ENCODE results near the gene ADM2. TPM values are rescaled to one million over a fixed set of nuclear protein-coding genes. Genes with fewer than 3 reads are reported as not detected.

The ADM2 gene
- total RNA-seq, 1 donor, result 9.4 TPM

GRCh38 chr22:50503475-50504145 is 22.3 kb downstream of the ADM2 start:
- Histone ChIP-seq H2AFZ (ENCODE audit: low read length) (no peak overlapping the region), H3K9me3 (ENCODE audit: low read depth, low read length) (no peaks in the 10 kb centered on the region), H3K27ac (ENCODE audit: low read depth, low read length) (no peak overlapping the region), H3K4me3 (ENCODE audit: insufficient read depth, low read length) (no peak overlapping the region), H3K4me1 (ENCODE audit: insufficient read depth, low read length) (peaks cover 5% of the 10 kb centered on the region), H3K79me2 (ENCODE audit: insufficient read depth, low read length) (peaks cover 30% of the 10 kb centered on the region), H4K20me1 (ENCODE audit: insufficient read depth, low read length) (peaks cover 12% of the 10 kb centered on the region), H3K27me3 (ENCODE audit: insufficient read depth, low read length) (no peaks in the 10 kb centered on the region), H3K4me2 (ENCODE audit: insufficient read depth, low read length) (no peak overlapping the region), H3K36me3 (ENCODE audit: insufficient read depth, low read length) (peaks cover 17% of the 10 kb centered on the region)
- peak; percentile 68 for DNase-seq (ENCODE audit: insufficient read length, low spot score, missing footprints)
- TF ChIP-seq CTCF (IDR thresholded peaks at IDR 0.05; ENCODE audit: extremely low read depth, low read depth, low read length), result no peak

- H3K4me2 ChIP-seq (ENCODE audit: insufficient read depth, low read length), result no peak overlapping the region
- H3K79me2 ChIP-seq (ENCODE audit: insufficient read depth, low read length), result peaks cover 39% of the 10 kb centered on the region
- no peak for TF ChIP-seq CTCF (IDR thresholded peaks at IDR 0.05; ENCODE audit: extremely low read depth, low read depth, low read length)
- peak; percentile 65 for DNase-seq (ENCODE audit: insufficient read length, low spot score, missing footprints)
- H3K9me3 ChIP-seq (ENCODE audit: low read depth, low read length), result no peaks in the 10 kb centered on the region
- no peaks in the 10 kb centered on the region for H3K27me3 ChIP-seq (ENCODE audit: insufficient read depth, low read length)
- H4K20me1 ChIP-seq (ENCODE audit: insufficient read depth, low read length), result peaks cover 12% of the 10 kb centered on the region
- peaks cover 13% of the 10 kb centered on the region for H3K4me1 ChIP-seq (ENCODE audit: insufficient read depth, low read length)
- H3K27ac ChIP-seq (ENCODE audit: low read depth, low read length), result no peak overlapping the region
- H2AFZ ChIP-seq (ENCODE audit: low read length), result no peak overlapping the region
- H3K36me3 ChIP-seq (ENCODE audit: insufficient read depth, low read length), result peaks cover 17% of the 10 kb centered on the region
- no peak overlapping the region for H3K4me3 ChIP-seq (ENCODE audit: insufficient read depth, low read length)
Measured at GRCh38 chr22:50504369-50505211, 23.2 kb downstream of the ADM2 start.

GRCh38 chr22:50505276-50505775 is 24.0 kb downstream of the ADM2 start:
- Histone ChIP-seq H3K79me2 (ENCODE audit: insufficient read depth, low read length) (peaks cover 47% of the 10 kb centered on the region), H3K9me3 (ENCODE audit: low read depth, low read length) (no peaks in the 10 kb centered on the region), H3K4me3 (ENCODE audit: insufficient read depth, low read length) (no peak overlapping the region), H2AFZ (ENCODE audit: low read length) (no peak overlapping the region), H3K27ac (ENCODE audit: low read depth, low read length) (no peak overlapping the region), H3K4me2 (ENCODE audit: insufficient read depth, low read length) (no peak overlapping the region), H3K27me3 (ENCODE audit: insufficient read depth, low read length) (no peaks in the 10 kb centered on the region), H4K20me1 (ENCODE audit: insufficient read depth, low read length) (peaks cover 12% of the 10 kb centered on the region), H3K36me3 (ENCODE audit: insufficient read depth, low read length) (peaks cover 17% of the 10 kb centered on the region), H3K4me1 (ENCODE audit: insufficient read depth, low read length) (peaks cover 13% of the 10 kb centered on the region)
- DNase-seq (ENCODE audit: insufficient read length, low spot score, missing footprints), result peak; percentile 44
- no peak for TF ChIP-seq CTCF (IDR thresholded peaks at IDR 0.05; ENCODE audit: extremely low read depth, low read depth, low read length)
